Vagina (tissue), 2 donors: ENCODE measurements around the gene RELT.

ENCODE experiments used
- CTCF ChIP-seq, 3 experiments: fragments of 450-650 bp in 2 of 3; fragments of 200-600 bp in 1 of 3; sonication (generic) in 1 of 3; IDR thresholded peaks; one replicate each; pipeline ENCODE4 v1.5.1; 2017 to 2019; ENCODE audit warnings: antibody characterized with exemption in 3 of 3, mild to moderate bottlenecking in 2 of 3, moderate library complexity in 2 of 3
- POLR2A ChIP-seq, 2 donors: fragments of 450-650 bp; IDR thresholded peaks; one replicate each; pipeline ENCODE4 v1.6.1; 2017; ENCODE audit warnings: antibody characterized with exemption in 2 of 2, mild to moderate bottlenecking in 2 of 2, moderate library complexity in 2 of 2

GRCh38 chr11:73439002-73439843 lies 63.0 kb downstream of the RELT start:
- TF ChIP-seq CTCF (IDR thresholded peaks at IDR 0.05) (no peak), POLR2A (IDR thresholded peaks at IDR 0.05) (no peak)
